ENCODE data around the gene UHRF1. TPM values are rescaled to one million over a fixed set of nuclear protein-coding genes. Genes with fewer than 3 reads are reported as not detected.
"Not testable (repeated sequence)": the region's sequence is repeated elsewhere in the genome, so short reads cannot be mapped to it uniquely, and the experiment has no call there.

The UHRF1 gene
- total RNA-seq, 1 donor from 2014 or later: 0.90 TPM

GRCh38 chr19:4972509-4973230 lies 63.4 kb downstream of the UHRF1 start:
- peaks cover 60% of the 10 kb centered on the region for H3K4me1 ChIP-seq
- no peaks in the 10 kb centered on the region for H3K9me3 ChIP-seq
- TF ChIP-seq CTCF (IDR thresholded peaks at IDR 0.05): no peak
- H3K36me3 ChIP-seq: no peaks in the 10 kb centered on the region
- H3K4me3 ChIP-seq: no peak overlapping the region
- no peak overlapping the region for H3K27ac ChIP-seq
- intact Hi-C loops (cut with DNase I): no loop called here
- DNase-seq (no peak), ATAC-seq (no peak)
- H3K27me3 ChIP-seq: no peaks in the 10 kb centered on the region

- no peak for DNase-seq
- intact Hi-C loops (cut with DNase I): no loop called here
- no peaks in the 10 kb centered on the region for H3K9me3 ChIP-seq
- peak overlapping the region; percentile 18 for H3K27ac ChIP-seq
- no peak for ATAC-seq
- H3K36me3 ChIP-seq: no peaks in the 10 kb centered on the region
- no peak overlapping the region for H3K4me3 ChIP-seq
- H3K4me1 ChIP-seq: peaks cover 76% of the 10 kb centered on the region
- TF ChIP-seq CTCF (IDR thresholded peaks at IDR 0.05): no peak
- no peaks in the 10 kb centered on the region for H3K27me3 ChIP-seq
Observed at GRCh38 chr19:4974880-4975469, 65.7 kb downstream of the UHRF1 start.

- DNase-seq; H3K4me3 ChIP-seq; ATAC-seq; H3K9me3 ChIP-seq; H3K36me3 ChIP-seq; intact Hi-C loops (cut with DNase I); H3K27me3 ChIP-seq: not testable (repeated sequence)
- Histone ChIP-seq H3K4me1 (peaks cover 70% of the 10 kb centered on the region), H3K27ac (peak overlapping the region; percentile 89)
Observed at GRCh38 chr19:4975601-4976000, 66.3 kb downstream of the UHRF1 start.

GRCh38 chr19:4976401-4977298 lies 67.3 kb downstream of the UHRF1 start:
- intact Hi-C loops (cut with DNase I): no loop called here
- Histone ChIP-seq H3K27me3 (no peaks in the 10 kb centered on the region), H3K9me3 (no peaks in the 10 kb centered on the region), H3K4me1 (peaks cover 59% of the 10 kb centered on the region), H3K27ac (peak overlapping the region; percentile 89), H3K4me3 (peak overlapping the region; percentile 21), H3K36me3 (no peaks in the 10 kb centered on the region)
- DNase-seq: peak; percentile 87
- ATAC-seq: peak; percentile 88
- peak; percentile 61 for TF ChIP-seq CTCF (IDR thresholded peaks at IDR 0.05)

- Histone ChIP-seq H3K4me1 (peaks cover 54% of the 10 kb centered on the region), H3K9me3 (no peaks in the 10 kb centered on the region), H3K27ac (peak overlapping the region; percentile 89), H3K36me3 (no peaks in the 10 kb centered on the region), H3K4me3 (peak overlapping the region; percentile 21), H3K27me3 (no peaks in the 10 kb centered on the region)
- intact Hi-C loops (cut with DNase I): no loop called here
- no peak for TF ChIP-seq CTCF (IDR thresholded peaks at IDR 0.05)
- DNase-seq (no peak), ATAC-seq (no peak)
Observed at GRCh38 chr19:4977299-4978174, 68.2 kb downstream of the UHRF1 start.

Data from upper lobe of right lung (tissue), 1 donor.